H1 (cell line): ENCODE measurements around the gene PRKN. TPM values are rescaled to one million over a fixed set of nuclear protein-coding genes. Genes with fewer than 3 reads are reported as not detected.
A peak's percentile ranks its signal among the peaks of the same experiment; 100 is the strongest.

Source experiments
- CTCF ChIA-PET: fragments of 300-600 bp; sonication (Branson Sonifier 250); formaldehyde crosslinking; loops from one replicate; lab custom pipeline; 2021; ENCODE audit not compliant: partially characterized antibody; lab: Charles Lee
- POLR2A ChIA-PET: fragments of 300-600 bp; sonication (Branson Sonifier 250); formaldehyde crosslinking; loops from one replicate; lab custom pipeline; 2021; ENCODE audit warnings: inconsistent platforms; ENCODE audit not compliant: partially characterized antibody; lab: Charles Lee
- DNase-seq, 2 experiments: peaks; one replicate each; pipeline versions ENCODE4 v3.0.0 to v3.0.0-alpha.2; 2010 to 2022; ENCODE audit warnings: low spot score in 2 of 2, low read depth in 1 of 2, mixed read lengths in 1 of 2
- FAIRE-seq: peaks from 2 replicates; lab custom pipeline; 2011; peaks lifted over from hg19 to GRCh38; lab: Jason Lieb, UNC
- H2AFZ ChIP-seq: 2 replicates; pipeline ENCODE4 v1.8.1; 2012; ENCODE audit warnings: low read length, inconsistent platforms
- H2AK5ac ChIP-seq: 2 replicates; pipeline ENCODE4 v1.6.1; 2013; ENCODE audit warnings: low read depth, low read length
- H2BK120ac ChIP-seq: replicated peaks from 2 replicates; pipeline ENCODE3; 2013; ENCODE audit warnings: low read depth, low read length, inconsistent platforms
- H2BK12ac ChIP-seq: 2 replicates; pipeline ENCODE4 v1.6.1; 2013; ENCODE audit warnings: low read depth, low read length
- H2BK15ac ChIP-seq: 2 replicates; pipeline ENCODE4 v1.6.1; 2013; ENCODE audit warnings: low read length
- H2BK20ac ChIP-seq: 2 replicates; pipeline ENCODE4 v1.6.1; 2013; ENCODE audit warnings: low read length
- H2BK5ac ChIP-seq: 2 replicates; pipeline ENCODE4 v1.6.1; 2013; ENCODE audit warnings: low read depth, low read length
- H3K14ac ChIP-seq: 2 replicates; pipeline ENCODE4 v1.6.1; 2013; ENCODE audit warnings: inconsistent platforms; ENCODE audit not compliant: insufficient read length
- H3K18ac ChIP-seq: 2 replicates; pipeline ENCODE4 v1.6.1; 2013; ENCODE audit warnings: low read length; ENCODE audit errors: extremely low read depth
- H3K23ac ChIP-seq: 2 replicates; pipeline ENCODE4 v1.6.1; 2013; ENCODE audit warnings: inconsistent platforms; ENCODE audit not compliant: insufficient read length
- H3K23me2 ChIP-seq: 2 replicates; pipeline ENCODE4 v1.6.1; 2013; ENCODE audit warnings: low read depth, low read length
- H3K27ac ChIP-seq: 2 replicates; pipeline ENCODE4 v1.6.1; 2011; ENCODE audit warnings: low read depth, low read length, inconsistent platforms
- H3K27me3 ChIP-seq, 4 experiments: replicated peaks in 1 of 4; 1 replicate in 1 of 4; 2 replicates in 3 of 4; pipeline versions ENCODE4 v1.6.1 to v1.8.1; 2011 to 2013; ENCODE audit warnings: low read length in 3 of 4, mild to moderate bottlenecking in 3 of 4, inconsistent platforms in 2 of 4, mixed read lengths in 2 of 4, moderate library complexity in 1 of 4; ENCODE audit not compliant: control insufficient read depth in 3 of 4, insufficient read depth in 3 of 4; ENCODE audit errors: extremely low read depth in 1 of 4
- H3K36me3 ChIP-seq, 4 experiments: 2 replicates each; pipeline versions ENCODE4 v1.6.1 to v1.8.1; 2011 to 2013; ENCODE audit warnings: mild to moderate bottlenecking in 4 of 4, low read length in 3 of 4, moderate library complexity in 2 of 4, control low read depth in 1 of 4, inconsistent platforms in 1 of 4; ENCODE audit not compliant: insufficient read depth in 4 of 4, control insufficient read depth in 2 of 4
- H3K4ac ChIP-seq: replicated peaks from 2 replicates; pipeline ENCODE3; 2013; ENCODE audit warnings: low read length, low read depth, mixed read lengths, inconsistent platforms; ENCODE audit not compliant: insufficient read length
- H3K4me1 ChIP-seq, 4 experiments: replicated peaks in 1 of 4; 1 replicate in 1 of 4; 2 replicates in 3 of 4; pipeline versions ENCODE4 v1.6.1 to v1.8.1; 2011 to 2013; ENCODE audit warnings: low read length in 3 of 4, inconsistent platforms in 2 of 4, mixed read lengths in 1 of 4; ENCODE audit not compliant: insufficient read depth in 4 of 4, control insufficient read depth in 3 of 4
- H3K4me2 ChIP-seq, 2 experiments: 2 replicates each; pipeline versions ENCODE4 v1.6.1 to v1.8.1; 2011 to 2013; ENCODE audit warnings: low read depth in 2 of 2, low read length in 2 of 2, control low read depth in 1 of 2, inconsistent platforms in 1 of 2, mild to moderate bottlenecking in 1 of 2; ENCODE audit not compliant: insufficient read depth in 1 of 2
- H3K4me3 ChIP-seq, 4 experiments: fragments of 200-600, 300-600 bp in 1 of 4; sonication (generic), shearing (Covaris generic), sonication (Bioruptor Twin) in 1 of 4; 2 replicates each; pipeline versions ENCODE4 v1.5.1 to v1.8.1; 2011 to 2016; ENCODE audit warnings: low read length in 4 of 4, low read depth in 3 of 4, control low read depth in 2 of 4, inconsistent platforms in 2 of 4, mild to moderate bottlenecking in 2 of 4, mixed read lengths in 1 of 4, moderate library complexity in 1 of 4; ENCODE audit not compliant: insufficient read depth in 2 of 4; ENCODE audit errors: extremely low read depth in 1 of 4
- H3K56ac ChIP-seq: replicated peaks from 2 replicates; pipeline ENCODE3; 2013; ENCODE audit warnings: low read depth, mild to moderate bottlenecking, mixed read lengths, low read length, inconsistent platforms; ENCODE audit not compliant: insufficient read length
- H3K79me1 ChIP-seq: 2 replicates; pipeline ENCODE4 v1.6.1; 2013; ENCODE audit warnings: low read depth, low read length, control low read depth
- H3K79me2 ChIP-seq, 2 experiments: 2 replicates each; pipeline versions ENCODE4 v1.6.1 to v1.8.1; 2012 to 2013; ENCODE audit warnings: low read length in 2 of 2, mild to moderate bottlenecking in 2 of 2, inconsistent platforms in 1 of 2; ENCODE audit not compliant: insufficient read depth in 2 of 2, control insufficient read depth in 1 of 2
- H3K9ac ChIP-seq, 4 experiments: replicated peaks in 1 of 4; 1 replicate in 1 of 4; 2 replicates in 3 of 4; pipeline versions ENCODE4 v1.6.1 to v1.8.1; 2011 to 2013; ENCODE audit warnings: low read depth in 3 of 4, low read length in 3 of 4, control low read depth in 2 of 4, mild to moderate bottlenecking in 2 of 4, moderate library complexity in 2 of 4, inconsistent platforms in 1 of 4; ENCODE audit errors: extremely low read depth in 1 of 4
- H3K9me3 ChIP-seq, 2 experiments: 2 replicates each; pipeline versions ENCODE4 v1.6.1 to v1.8.1; 2012 to 2013; ENCODE audit warnings: mild to moderate bottlenecking in 2 of 2, moderate library complexity in 2 of 2, control low read depth in 1 of 2, inconsistent platforms in 1 of 2, low read depth in 1 of 2, low read length in 1 of 2, mixed read lengths in 1 of 2; ENCODE audit not compliant: insufficient read depth in 2 of 2
- H4K20me1 ChIP-seq, 2 experiments: replicated peaks in 1 of 2; 2 replicates each; pipeline versions ENCODE3 to v1.8.1; 2011 to 2013; ENCODE audit warnings: inconsistent platforms in 2 of 2, low read length in 2 of 2, mild to moderate bottlenecking in 1 of 2; ENCODE audit not compliant: insufficient read depth in 2 of 2, control insufficient read depth in 1 of 2
- H4K5ac ChIP-seq: 2 replicates; pipeline ENCODE4 v1.6.1; 2013; ENCODE audit warnings: low read length, low read depth, mixed read lengths, inconsistent platforms; ENCODE audit not compliant: insufficient read length
- H4K8ac ChIP-seq: 2 replicates; pipeline ENCODE4 v1.8.0; 2013; ENCODE audit warnings: mild to moderate bottlenecking, moderate library complexity, low read length, inconsistent platforms; ENCODE audit not compliant: insufficient read depth; ENCODE audit errors: extremely low read depth
- H4K91ac ChIP-seq: replicated peaks from 2 replicates; pipeline ENCODE3; 2013; ENCODE audit warnings: low read length, mixed read lengths, inconsistent platforms; ENCODE audit not compliant: insufficient read length
- CREB1 ChIP-seq: IDR thresholded peaks from 2 replicates; pipeline ENCODE4 v1.6.1; 2012; ENCODE audit warnings: inconsistent platforms
- CTCF ChIP-seq, 3 experiments: IDR thresholded peaks; 1 replicate in 2 of 3; 2 replicates in 1 of 3; pipeline versions ENCODE4 v1.5.1 to v1.6.1; 2011; ENCODE audit warnings: low read length in 3 of 3, mild to moderate bottlenecking in 3 of 3, inconsistent platforms in 2 of 3, low read depth in 1 of 3, moderate library complexity in 1 of 3; ENCODE audit not compliant: insufficient read depth in 1 of 3; ENCODE audit errors: control extremely low read depth in 1 of 3
- KDM5A ChIP-seq: fragments of 200-600 bp; IDR thresholded peaks from 2 replicates; pipeline ENCODE4 v1.7.1; 2012; ENCODE audit warnings: mild to moderate bottlenecking, low read length, inconsistent platforms, mixed read lengths
- POLR2A ChIP-seq, 2 experiments: IDR thresholded peaks; 1 replicate in 1 of 2; 2 replicates in 1 of 2; pipeline ENCODE4 v1.6.1; 2011; ENCODE audit warnings: low read depth in 2 of 2, low read length in 2 of 2, mild to moderate bottlenecking in 2 of 2; ENCODE audit errors: control extremely low read depth in 1 of 2
- RBBP5 ChIP-seq: IDR thresholded peaks from 2 replicates; pipeline ENCODE4 v1.7.1; 2012; ENCODE audit warnings: low read depth, mild to moderate bottlenecking, inconsistent platforms, low read length, moderate library complexity, borderline replicate concordance
- RFX5 ChIP-seq: IDR thresholded peaks from 2 replicates; pipeline ENCODE4 v1.6.1; 2011; ENCODE audit warnings: low read depth, low read length, improper control_type of control experiment, borderline replicate concordance
- SP4 ChIP-seq: IDR thresholded peaks from 2 replicates; pipeline ENCODE4 v1.6.1; 2012; ENCODE audit warnings: low read length, inconsistent platforms
- TAF1 ChIP-seq: IDR thresholded peaks from 2 replicates; pipeline ENCODE4 v1.6.1; 2011; ENCODE audit warnings: mild to moderate bottlenecking, low read depth, low read length
- TEAD4 ChIP-seq: IDR thresholded peaks from 2 replicates; pipeline ENCODE4 v1.6.1; 2012; ENCODE audit warnings: low read depth, low read length, inconsistent platforms, mixed read lengths
- ZNF274 ChIP-seq: IDR thresholded peaks from 2 replicates; pipeline ENCODE4 v1.7.0; 2012; ENCODE audit warnings: low read length, borderline replicate concordance; ENCODE audit errors: extremely low read depth
- WGBS, 2 experiments: shearing (Covaris generic) in 1 of 2; methylation state at CpG; one replicate each; pipeline versions ENCODE4 v1.1.6 to v1.1.7; 2013 to 2015; ENCODE audit warnings: low lambda C conversion rate in 2 of 2, mixed read lengths in 2 of 2, inconsistent platforms in 1 of 2, low coverage in 1 of 2, missing lambda C conversion rate in 1 of 2; ENCODE audit not compliant: insufficient replicate concordance in 2 of 2, insufficient coverage in 1 of 2, insufficient read length in 1 of 2; ENCODE audit errors: extremely low coverage in 1 of 2, missing lambda C conversion rate in 1 of 2; 5-methylcytosine and 5-hydroxymethylcytosine counted together
- polyA plus RNA-seq, 7 experiments: library from polyadenylated mRNA; depleted of rRNA in 3 of 7; stranded (reverse) in 5 of 7; unstranded in 2 of 7; fragments of >200 nt in 5 of 7; fragments of 200-250 nt in 2 of 7; gene quantifications; 1 replicate in 5 of 7; 2 replicates in 1 of 7; 4 replicates in 1 of 7; pipeline versions ENCODE4 v1.2.1 to v1.2.3, GENCODE V29; 2011 to 2013; ENCODE audit warnings: missing spikeins in 2 of 7, mixed read lengths in 2 of 7
- total RNA-seq: library from RNA; stranded (reverse); fragmentation: NEBNext Ultra II Directional; extraction: Animal tissue kit (Norgen Biotek cat#: 25700); gene quantifications from 2 replicates; pipeline ENCODE4 v1.2.1, GENCODE V29; 2021

The PRKN gene
- total and polyA plus RNA-seq, 2 of the 8 experiments (the other 6 are each of a cell fraction or from before 2014, with no cell fraction given): 0.13 to 0.29 TPM

GRCh38 chr6:161890133-161890831 is 837.3 kb downstream of the PRKN start:
- Histone ChIP-seq H3K36me3 (no peaks in the 10 kb centered on the region), H2BK12ac (peak overlapping the region; percentile 53; the same call in 1 of the 2 replicates), H3K79me2 (no peaks in the 10 kb centered on the region), H3K18ac (no peak overlapping the region), H2BK15ac (no peak overlapping the region), H3K27ac (no peak overlapping the region), H3K27me3 (peaks cover 0 to 5% (median 0%) of the 10 kb centered on the region in 4 experiments; a peak in 4 of 7 replicates), H3K4me2 (peak overlapping the region; percentile 35 to 52; a peak in 3 of 4 replicates), H2BK20ac (no peak overlapping the region), H3K4me1 (peaks cover 5 to 11% (median 11%) of the 10 kb centered on the region in 4 experiments; a peak in 5 of 7 replicates), H3K79me1 (no peaks in the 10 kb centered on the region), H3K56ac (no peak overlapping the region), H3K23ac (no peak overlapping the region), H3K23me2 (no peaks in the 10 kb centered on the region), H4K20me1 (no peaks in the 10 kb centered on the region), H4K91ac (no peak overlapping the region), H2BK5ac (no peak overlapping the region), H4K5ac (no peak overlapping the region), H2BK120ac (no peak overlapping the region), H2AFZ (no peak overlapping the region), H3K14ac (no peak overlapping the region), H3K9ac (no peak overlapping the region), H3K9me3 (no peaks in the 10 kb centered on the region), H3K4me3 (peak overlapping the region in 1 of 4 experiments; percentile 15; a peak in 1 of 8 replicates), H4K8ac (no peak overlapping the region), H2AK5ac (no peak overlapping the region), H3K4ac (no peak overlapping the region)
- no peak for TF ChIP-seq RFX5
- TF ChIP-seq RBBP5: no peak
- TF ChIP-seq POLR2A (IDR thresholded peaks at IDR 0.05; ENCODE audit: control extremely low read depth in 1 of 2, low read depth in 2 of 2, low read length in 2 of 2): no peak
- no peak for TF ChIP-seq KDM5A
- TF ChIP-seq CREB1: no peak
- no peak for TF ChIP-seq TAF1
- TF ChIP-seq ZNF274: no peak
- no peak for TF ChIP-seq CTCF (IDR thresholded peaks at IDR 0.05; ENCODE audit: control extremely low read depth in 1 of 3, insufficient read depth in 1 of 3, low read depth in 1 of 3, low read length in 3 of 3)
- TF ChIP-seq TEAD4: no peak
- TF ChIP-seq SP4: no peak
- DNase-seq (no peak), FAIRE-seq (peak; percentile 7)
- CTCF ChIA-PET: no interaction called here
- 81% methylated on average over 8 of the region's 8 CpGs; no CpG with 5 or more reads in 1 of the 2 experiments for WGBS, 2 experiments
- POLR2A ChIA-PET: no interaction called here
